K562 (cell line): ENCODE data around the gene HMX3. TPM values are rescaled to one million over a fixed set of nuclear protein-coding genes. Genes with fewer than 3 reads are reported as not detected.

ENCODE experiments used
- ATAC-seq: fragments of 200-7000 bp; cut with Tn5 transposase; 3 replicates; pipeline ENCODE4 v1.9.1; 2020; ENCODE audit warnings: moderate library complexity
- BruUV-seq: library from RNA; stranded (reverse); fragments of 400-500 nt; replicated peaks from 2 replicates; lab custom pipeline; 2021; lab: Mats Ljungman, UMichigan
- CTCF ChIA-PET: fragments of 300-600 bp; formaldehyde crosslinking; extraction: SDS; loops from one replicate; lab custom pipeline; 2021; ENCODE audit warnings: low intra/inter-chr PET ratio; lab: Yijun Ruan, JAX
- POLR2A ChIA-PET: fragments of 300-600, 350-650 bp; sonication (Branson Sonifier 250); formaldehyde crosslinking; extraction: SDS; loops from one replicate; lab custom pipeline; 2021; ENCODE audit warnings: antibody characterized with exemption, inconsistent platforms; lab: Yijun Ruan, JAX
- DNase-seq, 4 experiments: peaks; one replicate each; pipeline versions ENCODE4 v3.0.0 to v3.0.0-alpha.2; 2011 to 2018; ENCODE audit warnings: low spot score in 3 of 4, mixed read lengths in 3 of 4; ENCODE audit errors: extremely low read depth in 1 of 4
- FAIRE-seq: peaks from 2 replicates; lab custom pipeline; 2011; peaks lifted over from hg19 to GRCh38; lab: Jason Lieb, UNC
- H2AFZ ChIP-seq: 2 replicates; pipeline ENCODE4 v1.6.0; 2011; ENCODE audit warnings: low read depth, low read length, control low read depth, inconsistent platforms
- H3K27ac ChIP-seq: fragments of 200-600 bp; 3 replicates; pipeline ENCODE4 v1.8.0; 2011; ENCODE audit warnings: low read depth, mild to moderate bottlenecking, control low read depth, inconsistent platforms, low read length, moderate library complexity, mixed read lengths; ENCODE audit errors: extremely low read depth
- H3K27me3 ChIP-seq, 2 experiments: fragments of 300-600 bp in 1 of 2; 2 replicates in 1 of 2; 3 replicates in 1 of 2; pipeline versions ENCODE4 v1.6.0 to v1.8.0; 2011; ENCODE audit warnings: inconsistent platforms in 2 of 2, low read length in 2 of 2, mild to moderate bottlenecking in 1 of 2, mixed read lengths in 1 of 2, moderate library complexity in 1 of 2; ENCODE audit not compliant: control insufficient read depth in 2 of 2, insufficient read depth in 2 of 2
- H3K36me3 ChIP-seq: fragments of 300-600 bp; 3 replicates; pipeline ENCODE4 v1.8.0; 2011; ENCODE audit warnings: mild to moderate bottlenecking, low read length, inconsistent platforms; ENCODE audit not compliant: control insufficient read depth, insufficient read depth
- H3K4me1 ChIP-seq, 2 experiments: fragments of 200-600 bp in 1 of 2; replicated peaks in 1 of 2; 2 replicates in 1 of 2; 3 replicates in 1 of 2; pipeline versions ENCODE4 v1.5.1 to v1.8.0; 2011; ENCODE audit warnings: inconsistent platforms in 2 of 2, low read length in 2 of 2, mild to moderate bottlenecking in 1 of 2, mixed read lengths in 1 of 2, moderate library complexity in 1 of 2; ENCODE audit not compliant: control insufficient read depth in 2 of 2, insufficient read depth in 2 of 2
- H3K4me2 ChIP-seq: 2 replicates; pipeline ENCODE4 v1.6.1; 2011; ENCODE audit warnings: low read length, control low read depth, inconsistent platforms, mixed read lengths; ENCODE audit not compliant: insufficient read depth
- H3K4me3 ChIP-seq: fragments of 200-600 bp; sonication (generic), shearing (Covaris generic); 2 replicates; pipeline ENCODE4 v1.5.1; 2016; ENCODE audit warnings: control low read depth, inconsistent platforms
- H3K79me2 ChIP-seq: fragments of 200-600 bp; 3 replicates; pipeline ENCODE4 v1.8.0; 2011; ENCODE audit warnings: low read length, inconsistent platforms; ENCODE audit not compliant: control insufficient read depth, insufficient read depth
- H3K9ac ChIP-seq, 2 experiments: 2 replicates each; pipeline versions ENCODE4 v1.6.0 to v1.6.1; 2011; ENCODE audit warnings: low read depth in 2 of 2, low read length in 2 of 2, control low read depth in 1 of 2, inconsistent platforms in 1 of 2, mild to moderate bottlenecking in 1 of 2, mixed read lengths in 1 of 2; ENCODE audit not compliant: insufficient read depth in 1 of 2
- H3K9me1 ChIP-seq: one replicate; pipeline ENCODE4 v1.6.0; 2011; ENCODE audit warnings: inconsistent platforms, mild to moderate bottlenecking, low read length, moderate library complexity; ENCODE audit not compliant: control insufficient read depth, insufficient read depth
- H3K9me3 ChIP-seq: replicated peaks from 2 replicates; pipeline ENCODE4 v1.5.1; 2011; ENCODE audit warnings: low read depth, low read length, inconsistent platforms; ENCODE audit not compliant: control insufficient read depth, insufficient read depth
- H4K20me1 ChIP-seq: replicated peaks from 2 replicates; pipeline ENCODE4 v1.6.1; 2011; ENCODE audit warnings: low read length, inconsistent platforms, mixed read lengths; ENCODE audit not compliant: control insufficient read depth, insufficient read depth
- CBX5 ChIP-seq: IDR thresholded peaks from 2 replicates; pipeline ENCODE4 v1.6.1; 2014; ENCODE audit warnings: low read depth, borderline replicate concordance
- CXXC5 ChIP-seq: fragments of 250-450 bp; sonication (Bioruptor Pico); IDR thresholded peaks from 2 replicates; pipeline ENCODE4 v1.8.0; 2022; ENCODE audit warnings: inconsistent platforms, mild to moderate bottlenecking, moderate library complexity
- DNMT1 ChIP-seq: fragments of 450-650 bp; IDR thresholded peaks from 2 replicates; pipeline ENCODE4 v1.6.1; 2016; ENCODE audit warnings: antibody characterized with exemption, mild to moderate bottlenecking
- MAFF ChIP-seq: IDR thresholded peaks from 2 replicates; pipeline ENCODE4 v1.6.1; 2012; ENCODE audit warnings: low read length, improper control_type of control experiment
- MCM7 ChIP-seq, 2 experiments: fragments of 450-650 bp; IDR thresholded peaks; 2 replicates each; pipeline ENCODE4 v1.6.1; 2016 to 2018
- MECOM ChIP-seq: fragments of 250-450 bp; sonication (Bioruptor Pico); IDR thresholded peaks from 2 replicates; pipeline ENCODE4 v1.8.0; 2022; ENCODE audit warnings: inconsistent platforms
- MYC ChIP-seq, 2 experiments: fragments of 250-450 bp in 1 of 2; sonication (Bioruptor Pico) in 1 of 2; IDR thresholded peaks; 2 replicates each; pipeline versions ENCODE4 v1.5.1 to v1.6.1; 2012 to 2021; ENCODE audit warnings: low read depth in 2 of 2, borderline replicate concordance in 1 of 2, improper control_type of control experiment in 1 of 2, low read length in 1 of 2, mild to moderate bottlenecking in 1 of 2, moderate library complexity in 1 of 2
- PTRF ChIP-seq: fragments of 450-650 bp; IDR thresholded peaks from 2 replicates; pipeline ENCODE4 v1.6.1; 2016; ENCODE audit warnings: mild to moderate bottlenecking, missing genetic modification characterization, missing compliant biosample characterization
- RBM15 ChIP-seq: fragments of 200-400 bp; formaldehyde crosslinking; IDR thresholded peaks from 2 replicates; pipeline ENCODE4 v1.6.1; 2018; ENCODE audit warnings: mild to moderate bottlenecking, low read length, moderate library complexity; ENCODE audit not compliant: insufficient read depth
- RBM34 ChIP-seq: fragments of 200-400 bp; formaldehyde crosslinking; IDR thresholded peaks from 2 replicates; pipeline ENCODE4 v1.6.1; 2018; ENCODE audit warnings: low read length, borderline replicate concordance; ENCODE audit not compliant: insufficient read depth
- SMARCA5 ChIP-seq: fragments of 450-650 bp; IDR thresholded peaks from 2 replicates; pipeline ENCODE4 v1.6.1; 2016
- SP2 ChIP-seq: IDR thresholded peaks from 2 replicates; pipeline ENCODE4 v1.6.1; 2011; ENCODE audit warnings: mild to moderate bottlenecking, low read depth, low read length, moderate library complexity; ENCODE audit not compliant: poor library complexity, severe bottlenecking; ENCODE audit errors: extremely low read depth
- SRSF7 ChIP-seq: fragments of 200-400 bp; formaldehyde crosslinking; optimal IDR thresholded peaks from 2 replicates; pipeline ENCODE3; 2017; ENCODE audit warnings: mild to moderate bottlenecking, low read depth, low read length
- SRSF9 ChIP-seq: fragments of 200-400 bp; formaldehyde crosslinking; IDR thresholded peaks from 2 replicates; pipeline ENCODE4 v1.6.1; 2017; ENCODE audit warnings: low read depth, low read length, borderline replicate concordance
- TAF1 ChIP-seq: IDR thresholded peaks from 2 replicates; pipeline ENCODE4 v1.6.1; 2011; ENCODE audit warnings: mild to moderate bottlenecking, low read length, moderate library complexity; ENCODE audit not compliant: insufficient read depth, control insufficient read depth, severe bottlenecking; ENCODE audit errors: extremely low read depth
- TARDBP ChIP-seq: fragments of 450-650 bp; IDR thresholded peaks from 2 replicates; pipeline ENCODE4 v1.6.1; 2016
- TBL1XR1 ChIP-seq, 2 experiments: IDR thresholded peaks; 2 replicates each; pipeline ENCODE4 v1.6.1; 2012; ENCODE audit warnings: improper control_type of control experiment in 2 of 2, low read length in 2 of 2, mild to moderate bottlenecking in 1 of 2
- TRIM28 ChIP-seq: fragments of 450-650 bp; IDR thresholded peaks from 2 replicates; pipeline ENCODE4 v1.6.1; 2017
- TSC22D4 ChIP-seq: fragments of 450-650 bp; IDR thresholded peaks from 2 replicates; pipeline ENCODE4 v1.6.1; 2016; ENCODE audit warnings: missing genetic modification characterization, missing biosample characterization, control low read depth
- ZNF174 ChIP-seq: fragments of 250-450 bp; sonication (Bioruptor Pico); IDR thresholded peaks from 2 replicates; pipeline ENCODE4 v1.4.0; 2020; ENCODE audit warnings: mild to moderate bottlenecking
- WGBS: fragments of 100-300 bp; shearing (Covaris generic); methylation state at CpG from one replicate; pipeline ENCODE4 v1.1.6; 2016; ENCODE audit warnings: low coverage, mixed read lengths; ENCODE audit not compliant: insufficient coverage; ENCODE audit errors: missing lambda C conversion rate; 5-methylcytosine and 5-hydroxymethylcytosine counted together
- in situ Hi-C: fragments of 300-500 bp; cut with MboI; formaldehyde crosslinking; loops from 4 replicates; pipeline ENCODE4 v1.15.0; 2018; ENCODE audit warnings: inconsistent platforms, mixed read lengths
- intact Hi-C: fragments of 100-400 bp; cut with micrococcal nuclease; formaldehyde crosslinking; loops from 2 replicates; pipeline ENCODE4 v1.14.2; 2022
- polyA plus RNA-seq, 8 experiments: library from polyadenylated mRNA; depleted of rRNA in 4 of 8; stranded (reverse) in 5 of 8; unstranded in 3 of 8; fragments of >200 nt; fragmentation: Nextera tagmentation in 2 of 8; fragmentation: Illumina TruSeq in 1 of 8; extraction: Ambion mirVana in 2 of 8; extraction: Trizol in 1 of 8; gene quantifications; 2 replicates each; pipeline versions ENCODE4 v1.2.1 to v1.2.3, GENCODE V29; 2011 to 2014; ENCODE audit warnings: inconsistent platforms in 1 of 8, missing spikeins in 1 of 8
- total RNA-seq, 7 experiments: library from RNA; depleted of rRNA in 6 of 7; stranded (reverse); fragments of >200 nt in 6 of 7; fragmentation: Illumina TruSeq in 2 of 7; extraction: Trizol in 2 of 7; gene quantifications; 2 replicates each; pipeline versions ENCODE4 v1.2.1 to v1.2.3, GENCODE V29; 2011 to 2021; ENCODE audit warnings: low replicate concordance in 1 of 7
- TF ChIP-seq, protein P1 (sequence below), 2 experiments: IDR thresholded peaks; 2 replicates each; pipeline ENCODE4 v1.6.1; 2011; ENCODE audit warnings: borderline replicate concordance in 1 of 2, control low read depth in 1 of 2, low read depth in 1 of 2, low read length in 1 of 2, mild to moderate bottlenecking in 1 of 2, mixed read lengths in 1 of 2, moderate library complexity in 1 of 2; ENCODE audit not compliant: insufficient read depth in 1 of 2, insufficient read length in 1 of 2, poor library complexity in 1 of 2, severe bottlenecking in 1 of 2; ENCODE audit errors: extremely low read depth in 1 of 2

The HMX3 gene
- total and polyA plus RNA-seq, 9 of the 15 experiments (the other 6 are each of a cell fraction or from before 2014, with no cell fraction given): 0.55 to 43.5 (median 7.4) TPM; not detected in 2

DNA sequence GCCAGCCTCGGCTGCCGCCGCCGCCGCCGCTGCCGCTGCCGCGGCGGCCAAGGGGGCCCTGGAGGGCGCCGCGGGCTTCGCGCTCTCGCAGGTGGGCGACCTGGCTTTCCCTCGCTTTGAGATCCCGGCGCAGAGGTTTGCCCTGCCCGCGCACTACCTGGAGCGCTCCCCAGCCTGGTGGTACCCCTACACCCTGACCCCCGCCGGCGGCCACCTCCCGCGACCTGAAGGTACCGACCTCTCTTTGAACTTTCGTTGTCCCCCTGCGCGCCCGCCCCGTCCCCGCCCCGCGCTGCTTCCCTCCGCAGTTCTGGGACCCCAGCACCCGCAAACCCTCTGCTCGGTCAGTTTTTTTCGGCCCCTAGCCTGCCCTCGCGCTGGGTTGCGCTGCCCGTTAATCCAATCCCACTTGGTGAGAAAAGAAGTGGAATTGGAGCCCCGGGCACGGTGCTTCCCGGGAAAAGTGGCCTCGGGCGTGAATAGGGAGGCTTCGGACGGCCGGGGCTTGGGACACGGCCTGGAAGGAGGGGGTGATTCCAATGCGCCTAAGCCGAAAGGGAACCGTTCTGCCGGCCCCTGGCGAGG is 543 bp downstream of the HMX3 start:
- no TSS peak for BruUV-seq
- WGBS: 0% methylated on average over 14 of the region's 59 CpGs
- no peak overlapping the region for H2AFZ ChIP-seq
- H3K27me3 ChIP-seq: 0 out of 5 replicates have a peak, but pooled peaks cover 0 to 10% of the 10 kb centered on the region in 2 experiments
- FAIRE-seq (no peak), ATAC-seq (0 out of 3 replicates have a peak, but pooled peaks have one; percentile 0), DNase-seq (peak in 3 of 4 experiments; percentile 34 to 42 (median 35))
- peaks cover 57% of the 10 kb centered on the region for H3K79me2 ChIP-seq
- ChIA-PET CTCF (no interaction called here), POLR2A (interaction anchor here (1.0 kb wide), 1 partner anchor 10 kb away, joined by 3 read pairs; no protein-coding TSS in a partner anchor)
- intact Hi-C loops (no loop called here), in situ Hi-C loops (no loop called here)
- no peaks in the 10 kb centered on the region; the same call in 1 of the 2 replicates for H3K9me3 ChIP-seq
- H4K20me1 ChIP-seq: peaks cover 7% of the 10 kb centered on the region; the same call in 1 of the 2 replicates
- H3K27ac ChIP-seq: peak overlapping the region; percentile 99
- no peaks in the 10 kb centered on the region for H3K9me1 ChIP-seq
- H3K4me1 ChIP-seq: peaks cover 13 to 55% of the 10 kb centered on the region in 2 experiments
- peak overlapping the region; percentile 90 to 98 for H3K9ac ChIP-seq
- peak overlapping the region; percentile 74 for H3K4me2 ChIP-seq
- peaks cover 40% of the 10 kb centered on the region for H3K36me3 ChIP-seq
- H3K4me3 ChIP-seq: peak overlapping the region; percentile 73
- no peak for TF ChIP-seq MCM7 (IDR thresholded peaks at IDR 0.05)
- no peak for TF ChIP-seq TRIM28
- TF ChIP-seq MECOM (CRISPR knock-in tag): no peak
- peak; percentile 24 for TF ChIP-seq TAF1
- TF ChIP-seq DNMT1: no peak
- no peak for TF ChIP-seq CBX5
- no peak for TF ChIP-seq MAFF
- TF ChIP-seq, protein P1, sequence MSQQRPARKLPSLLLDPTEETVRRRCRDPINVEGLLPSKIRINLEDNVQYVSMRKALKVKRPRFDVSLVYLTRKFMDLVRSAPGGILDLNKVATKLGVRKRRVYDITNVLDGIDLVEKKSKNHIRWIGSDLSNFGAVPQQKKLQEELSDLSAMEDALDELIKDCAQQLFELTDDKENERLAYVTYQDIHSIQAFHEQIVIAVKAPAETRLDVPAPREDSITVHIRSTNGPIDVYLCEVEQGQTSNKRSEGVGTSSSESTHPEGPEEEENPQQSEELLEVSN (IDR thresholded peaks at IDR 0.05; ENCODE audit: borderline replicate concordance in 1 of 2, extremely low read depth in 1 of 2, insufficient read depth in 1 of 2, insufficient read length in 1 of 2, low read depth in 1 of 2, low read length in 1 of 2, poor library complexity in 1 of 2, severe bottlenecking in 1 of 2): peak in 1 of 2 experiments; percentile 50
- no peak for TF ChIP-seq TARDBP
- no peak for TF ChIP-seq PTRF (tag)
- TF ChIP-seq ZNF174 (CRISPR knock-in tag): no peak
- TF ChIP-seq TBL1XR1 (IDR thresholded peaks at IDR 0.05; ENCODE audit: low read length in 2 of 2): no peak
- TF ChIP-seq CXXC5 (CRISPR knock-in tag): no peak
- no peak for TF ChIP-seq RBM15
- TF ChIP-seq SP2: no peak
- no peak for TF ChIP-seq SRSF7
- no peak for TF ChIP-seq SMARCA5
- TF ChIP-seq RBM34: no peak
- no peak for TF ChIP-seq MYC (IDR thresholded peaks at IDR 0.05; ENCODE audit: low read depth, low read length)
- TF ChIP-seq MYC (CRISPR knock-in tag; IDR thresholded peaks at IDR 0.05; ENCODE audit: borderline replicate concordance, low read depth): no peak
- no peak for TF ChIP-seq TSC22D4 (tag)
- no peak for TF ChIP-seq SRSF9
